Loucy (cell line): ENCODE data around the gene RSPH3.
A peak's percentile ranks its signal among the peaks of the same experiment; 100 is the strongest.

Experiments used
- H2AFZ ChIP-seq: fragments of 200-600 bp; sonication (generic); 2 replicates; pipeline ENCODE4 v1.6.0; 2016; ENCODE audit warnings: antibody characterized with exemption, mild to moderate bottlenecking, low read length, moderate library complexity
- H3F3A ChIP-seq: fragments of 200-600 bp; 2 replicates; pipeline ENCODE4 v1.6.0; 2016; ENCODE audit warnings: antibody characterized with exemption, low read depth, mild to moderate bottlenecking
- H3K27me3 ChIP-seq: fragments of 200-600 bp; sonication (generic); 2 replicates; pipeline ENCODE4 v1.6.1; 2014; ENCODE audit warnings: low read length, mild to moderate bottlenecking; ENCODE audit not compliant: insufficient read depth, poor library complexity, severe bottlenecking
- H3K36me3 ChIP-seq: fragments of 200-600 bp; sonication (generic); 2 replicates; pipeline ENCODE4 v1.6.1; 2016; ENCODE audit warnings: low read length; ENCODE audit not compliant: insufficient read depth
- H3K4me1 ChIP-seq: fragments of 200-600 bp; sonication (generic); 2 replicates; pipeline ENCODE4 v1.5.1; 2014; ENCODE audit warnings: low read length, mild to moderate bottlenecking; ENCODE audit not compliant: insufficient read depth, poor library complexity, severe bottlenecking
- H3K4me2 ChIP-seq: fragments of 200-600 bp; sonication (generic); 2 replicates; pipeline ENCODE4 v1.6.0; 2014; ENCODE audit warnings: antibody characterized with exemption, low read length, low read depth, mild to moderate bottlenecking; ENCODE audit not compliant: poor library complexity, severe bottlenecking
- H3K4me3 ChIP-seq: fragments of 200-600 bp; sonication (generic); 2 replicates; pipeline ENCODE4 v1.5.1; 2014; ENCODE audit warnings: low read length, mild to moderate bottlenecking, mixed read lengths; ENCODE audit not compliant: poor library complexity, severe bottlenecking
- H3K79me2 ChIP-seq: fragments of 200-600 bp; sonication (generic); 2 replicates; pipeline ENCODE4 v1.6.1; 2014; ENCODE audit warnings: low read length; ENCODE audit not compliant: insufficient read depth
- H3K9ac ChIP-seq: fragments of 200-600 bp; sonication (generic); 2 replicates; pipeline ENCODE4 v1.6.0; 2014; ENCODE audit warnings: mild to moderate bottlenecking, low read depth, low read length, moderate library complexity; ENCODE audit not compliant: poor library complexity, severe bottlenecking
- H3K9me2 ChIP-seq: fragments of 200-600 bp; sonication (generic); replicated peaks from 2 replicates; pipeline ENCODE4 v1.6.1; 2016; ENCODE audit warnings: low read depth, low read length, mixed read lengths
- H3K9me3 ChIP-seq: fragments of 200-600 bp; sonication (generic); 2 replicates; pipeline ENCODE4 v1.6.1; 2014; ENCODE audit warnings: mild to moderate bottlenecking, antibody characterized with exemption, low read length, low read depth; ENCODE audit not compliant: insufficient read depth
- H4K20me1 ChIP-seq: fragments of 200-600 bp; sonication (generic); 2 replicates; pipeline ENCODE4 v1.6.0; 2014; ENCODE audit warnings: antibody characterized with exemption, low read length, mild to moderate bottlenecking; ENCODE audit not compliant: insufficient read depth, poor library complexity, severe bottlenecking
- EZH2phosphoT487 ChIP-seq: fragments of 200-600 bp; IDR thresholded peaks from 2 replicates; pipeline ENCODE4 v1.6.1; 2018; ENCODE audit warnings: antibody characterized with exemption, mild to moderate bottlenecking, moderate library complexity, borderline replicate concordance
- TF ChIP-seq, protein P1 (sequence below): fragments of 200-600 bp; sonication (generic); conservative IDR thresholded peaks from 2 replicates; pipeline ENCODE4 v1.5.1; 2014; ENCODE audit warnings: mild to moderate bottlenecking, antibody characterized with exemption, low read length

Gene RSPH3

DNA sequence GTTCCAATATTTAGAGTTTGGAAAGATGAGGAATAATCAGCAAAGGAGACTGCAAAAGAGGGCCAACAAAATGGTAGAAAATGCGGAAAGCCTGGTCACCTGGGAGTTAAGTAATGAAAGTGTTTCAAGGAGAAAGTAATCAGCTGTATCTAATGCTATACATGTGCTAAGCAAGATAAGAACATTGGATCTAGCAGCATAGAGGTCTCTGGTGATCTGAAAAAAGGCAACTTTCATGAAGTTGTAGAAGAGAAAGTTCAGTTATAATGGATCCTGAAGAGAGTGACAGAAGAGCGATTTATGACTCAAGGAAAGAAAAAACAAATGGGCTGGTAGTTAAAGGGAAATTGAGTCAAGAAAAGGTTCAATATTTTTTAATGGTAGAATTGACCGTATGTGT is 4.6 kb upstream of the RSPH3 start:
- Histone ChIP-seq H3K4me1 (peaks cover 15% of the 10 kb centered on the region), H4K20me1 (no peaks in the 10 kb centered on the region), H3F3A (no peaks in the 10 kb centered on the region), H3K27me3 (no peaks in the 10 kb centered on the region), H3K36me3 (no peaks in the 10 kb centered on the region), H3K4me2 (no peak overlapping the region), H3K4me3 (no peak overlapping the region), H2AFZ (no peak overlapping the region), H3K9me3 (no peaks in the 10 kb centered on the region), H3K9me2 (no peaks in the 10 kb centered on the region), H3K9ac (no peak overlapping the region), H3K79me2 (no peaks in the 10 kb centered on the region; the same call in 1 of the 2 replicates)
- no peak for TF ChIP-seq EZH2phosphoT487
- TF ChIP-seq, protein P1, sequence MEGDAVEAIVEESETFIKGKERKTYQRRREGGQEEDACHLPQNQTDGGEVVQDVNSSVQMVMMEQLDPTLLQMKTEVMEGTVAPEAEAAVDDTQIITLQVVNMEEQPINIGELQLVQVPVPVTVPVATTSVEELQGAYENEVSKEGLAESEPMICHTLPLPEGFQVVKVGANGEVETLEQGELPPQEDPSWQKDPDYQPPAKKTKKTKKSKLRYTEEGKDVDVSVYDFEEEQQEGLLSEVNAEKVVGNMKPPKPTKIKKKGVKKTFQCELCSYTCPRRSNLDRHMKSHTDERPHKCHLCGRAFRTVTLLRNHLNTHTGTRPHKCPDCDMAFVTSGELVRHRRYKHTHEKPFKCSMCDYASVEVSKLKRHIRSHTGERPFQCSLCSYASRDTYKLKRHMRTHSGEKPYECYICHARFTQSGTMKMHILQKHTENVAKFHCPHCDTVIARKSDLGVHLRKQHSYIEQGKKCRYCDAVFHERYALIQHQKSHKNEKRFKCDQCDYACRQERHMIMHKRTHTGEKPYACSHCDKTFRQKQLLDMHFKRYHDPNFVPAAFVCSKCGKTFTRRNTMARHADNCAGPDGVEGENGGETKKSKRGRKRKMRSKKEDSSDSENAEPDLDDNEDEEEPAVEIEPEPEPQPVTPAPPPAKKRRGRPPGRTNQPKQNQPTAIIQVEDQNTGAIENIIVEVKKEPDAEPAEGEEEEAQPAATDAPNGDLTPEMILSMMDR, result no peak

DNA sequence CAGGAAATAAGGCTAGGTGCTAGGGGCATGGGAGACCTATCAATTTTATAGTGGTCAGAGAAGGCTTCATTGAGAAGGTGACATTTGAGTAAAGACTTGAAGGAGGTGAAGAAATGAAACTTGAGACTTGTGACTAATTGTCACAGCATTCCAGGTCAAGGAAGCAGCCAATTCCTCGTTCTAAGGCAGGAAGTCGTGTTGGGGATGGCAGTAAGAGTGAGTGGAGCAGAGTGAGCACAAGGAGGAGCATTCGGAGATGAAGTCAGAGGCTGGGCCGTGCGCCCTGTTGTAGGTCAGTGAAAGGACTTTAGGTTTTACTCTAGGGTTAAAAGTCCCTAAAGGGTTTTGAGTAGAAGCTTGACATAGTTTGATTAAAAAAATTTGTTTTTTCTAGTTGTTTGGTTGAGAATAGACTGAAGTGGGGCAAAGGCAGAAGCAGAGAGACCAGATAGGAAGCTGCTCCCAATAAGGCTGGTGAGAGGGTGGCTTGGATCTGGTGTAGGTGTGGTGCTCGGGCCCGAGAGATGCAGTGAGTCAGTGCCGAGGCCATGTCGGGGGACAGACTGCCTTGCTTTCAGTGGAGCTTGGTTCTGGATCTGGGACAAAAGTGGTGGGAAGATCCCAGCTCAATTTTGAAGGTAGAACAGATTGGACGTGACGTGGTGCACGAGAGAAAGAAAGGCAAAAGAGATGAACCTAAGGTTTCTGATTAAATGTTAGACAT is 2.6 kb upstream of the RSPH3 start:
- Histone ChIP-seq H3F3A (no peaks in the 10 kb centered on the region), H3K4me3 (no peak overlapping the region), H3K4me1 (peaks cover 19% of the 10 kb centered on the region), H4K20me1 (no peaks in the 10 kb centered on the region), H3K79me2 (no peaks in the 10 kb centered on the region; the same call in 1 of the 2 replicates), H3K36me3 (no peaks in the 10 kb centered on the region), H3K27me3 (no peaks in the 10 kb centered on the region), H3K4me2 (no peak overlapping the region), H3K9me2 (no peaks in the 10 kb centered on the region), H3K9ac (no peak overlapping the region), H2AFZ (no peak overlapping the region), H3K9me3 (no peaks in the 10 kb centered on the region)
- TF ChIP-seq EZH2phosphoT487, result no peak
- TF ChIP-seq, protein P1, result no peak

DNA sequence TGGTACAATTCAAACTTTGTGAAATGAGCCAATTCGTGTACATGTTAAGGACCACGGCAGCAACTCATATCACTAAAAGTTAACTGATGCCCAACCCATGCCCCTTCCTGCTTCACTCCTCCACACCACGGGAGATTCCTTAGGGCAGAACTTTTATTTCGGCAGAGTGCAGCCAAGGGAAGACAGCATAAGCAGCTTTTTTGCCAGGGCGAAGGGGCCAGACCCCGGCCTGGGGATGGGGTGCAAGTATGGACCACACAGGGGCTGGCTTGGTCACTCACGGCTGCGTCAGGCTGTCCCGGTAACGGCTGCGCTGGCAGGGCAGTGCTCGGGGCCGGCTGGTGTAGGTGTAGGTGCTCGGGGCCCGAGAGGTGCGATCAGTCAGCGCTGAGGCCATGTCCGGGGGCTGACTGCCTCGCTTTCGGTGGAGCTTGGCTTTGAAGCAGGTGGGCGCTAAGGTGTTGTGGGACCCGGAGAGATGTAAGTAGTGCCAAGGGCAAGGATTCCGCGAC is 792 bp downstream of the RSPH3 start:
- H3K9ac ChIP-seq, result peak overlapping the region; percentile 80
- no peaks in the 10 kb centered on the region for H3K9me3 ChIP-seq
- no peaks in the 10 kb centered on the region for H3F3A ChIP-seq
- no peaks in the 10 kb centered on the region for H3K9me2 ChIP-seq
- peak overlapping the region; percentile 99 for H2AFZ ChIP-seq
- no peaks in the 10 kb centered on the region for H3K36me3 ChIP-seq
- peak overlapping the region; percentile 81 for H3K4me3 ChIP-seq
- H3K79me2 ChIP-seq, result no peaks in the 10 kb centered on the region; the same call in 1 of the 2 replicates
- no peaks in the 10 kb centered on the region for H4K20me1 ChIP-seq
- H3K4me2 ChIP-seq, result peak overlapping the region; percentile 92
- H3K4me1 ChIP-seq, result peaks cover 19% of the 10 kb centered on the region
- no peaks in the 10 kb centered on the region for H3K27me3 ChIP-seq
- no peak for TF ChIP-seq EZH2phosphoT487
- TF ChIP-seq, protein P1, result no peak
